ENCODE measurements around the gene NXPH1.

DNA sequence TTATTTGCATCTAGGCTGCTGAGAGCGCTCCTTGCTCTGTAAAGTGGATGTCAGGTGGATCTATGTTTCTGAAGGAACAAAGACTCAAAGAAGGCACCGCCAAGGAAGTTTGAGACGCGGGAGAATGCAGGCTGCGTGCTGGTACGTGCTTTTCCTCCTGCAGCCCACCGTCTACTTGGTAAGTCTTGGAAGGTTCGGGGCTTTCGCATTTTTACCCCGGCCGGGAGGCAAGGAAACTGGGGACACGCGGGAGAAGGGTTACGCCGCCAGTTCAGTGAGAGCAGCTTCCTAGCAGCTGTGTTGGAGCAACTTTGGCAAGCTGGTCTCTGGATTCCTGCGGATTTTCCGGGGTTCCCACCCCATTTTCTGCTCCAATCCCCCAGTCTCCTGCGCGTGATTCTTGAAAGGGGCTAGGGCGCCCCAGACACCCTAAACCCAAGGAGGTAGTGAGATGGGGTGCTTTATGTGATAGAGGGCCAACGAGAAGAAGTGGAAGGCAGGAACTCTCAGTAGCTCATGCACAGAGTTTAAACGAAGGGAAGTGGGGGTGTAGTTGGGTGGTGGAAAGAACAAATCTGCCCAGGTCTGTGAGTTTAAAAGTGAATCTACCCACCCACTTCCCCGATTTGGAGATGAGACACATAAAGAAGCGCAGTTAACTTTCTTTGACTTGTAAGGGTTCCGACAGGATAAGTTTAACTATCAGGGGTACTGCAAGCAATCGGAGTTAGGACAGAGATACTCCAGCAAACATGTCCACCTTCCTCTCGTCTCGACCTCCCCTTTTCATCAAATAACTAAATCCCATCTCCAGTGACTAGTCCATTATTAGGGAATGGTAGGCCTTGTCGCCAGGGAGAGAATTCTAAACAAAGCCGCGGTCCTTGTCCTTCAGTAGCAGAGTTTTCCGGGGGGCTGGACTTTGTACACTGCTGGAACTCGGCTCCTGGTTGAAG, 2.5 kb downstream of the NXPH1 start:
- TF ChIP-seq TAF1 (IDR thresholded peaks at IDR 0.05; ENCODE audit: low read depth, low read length) (no peak), POLR2AphosphoS5 (IDR thresholded peaks at IDR 0.05; ENCODE audit: low read depth, low read length) (no peak)
